Nephron progenitor cell (in vitro differentiated cells): ENCODE data around the gene BID.

ENCODE experiments used
- DNase-seq: peaks from one replicate; pipeline ENCODE4 v3.0.0; 2021
- H3K27ac Mint-ChIP-seq: 2 replicates; pipeline ENCODE4 v1.8.0; 2021; ENCODE audit warnings: mild to moderate bottlenecking, moderate library complexity, mixed read lengths
- H3K27me3 Mint-ChIP-seq: 2 replicates; pipeline ENCODE4 v1.8.0; 2021; ENCODE audit warnings: mild to moderate bottlenecking, low read depth, mixed read lengths; ENCODE audit not compliant: poor library complexity
- H3K36me3 Mint-ChIP-seq: 2 replicates; pipeline ENCODE4 v1.8.0; 2021; ENCODE audit warnings: low read depth, mixed read lengths
- H3K4me1 Mint-ChIP-seq: 2 replicates; pipeline ENCODE4 v1.8.0; 2021; ENCODE audit warnings: mixed read lengths
- H3K4me3 Mint-ChIP-seq: 2 replicates; pipeline ENCODE4 v1.8.0; 2021; ENCODE audit warnings: mild to moderate bottlenecking, moderate library complexity, mixed read lengths
- H3K9me3 Mint-ChIP-seq: 2 replicates; pipeline ENCODE4 v1.8.0; 2021; ENCODE audit warnings: mild to moderate bottlenecking, moderate library complexity, mixed read lengths
- CTCF ChIP-seq: fragments of 200-600 bp; sonication (generic); IDR thresholded peaks from 2 replicates; pipeline ENCODE4 v1.5.0; 2021; ENCODE audit warnings: antibody characterized with exemption

Gene BID

GRCh38 chr22:17732251-17732854, 41.9 kb downstream of the BID start:
- DNase-seq: no peak
- Mint-ChIP-seq H3K36me3 (peaks cover 46% of the 10 kb centered on the region), H3K9me3 (no peaks in the 10 kb centered on the region), H3K27me3 (no peaks in the 10 kb centered on the region), H3K4me1 (no peaks in the 10 kb centered on the region), H3K4me3 (no peak overlapping the region), H3K27ac (no peak overlapping the region)
- no peak for TF ChIP-seq CTCF

GRCh38 chr22:17729561-17729960, 44.7 kb downstream of the BID start:
- no peak for DNase-seq
- H3K4me3 Mint-ChIP-seq: no peak overlapping the region
- TF ChIP-seq CTCF: no peak
- H3K27ac Mint-ChIP-seq: no peak overlapping the region
- no peaks in the 10 kb centered on the region for H3K9me3 Mint-ChIP-seq
- H3K36me3 Mint-ChIP-seq: peaks cover 55% of the 10 kb centered on the region
- no peaks in the 10 kb centered on the region for H3K4me1 Mint-ChIP-seq
- H3K27me3 Mint-ChIP-seq: no peaks in the 10 kb centered on the region

GRCh38 chr22:17728786-17729185, 45.5 kb downstream of the BID start:
- Mint-ChIP-seq H3K9me3 (no peaks in the 10 kb centered on the region), H3K4me1 (no peaks in the 10 kb centered on the region), H3K36me3 (peaks cover 53% of the 10 kb centered on the region), H3K27ac (no peak overlapping the region), H3K4me3 (no peak overlapping the region), H3K27me3 (no peaks in the 10 kb centered on the region)
- DNase-seq: no peak
- TF ChIP-seq CTCF: no peak

GRCh38 chr22:17726928-17727897, 47.1 kb downstream of the BID start:
- Mint-ChIP-seq H3K4me3 (no peak overlapping the region), H3K36me3 (peaks cover 43% of the 10 kb centered on the region), H3K27ac (peak overlapping the region; percentile 67), H3K27me3 (no peaks in the 10 kb centered on the region), H3K9me3 (no peaks in the 10 kb centered on the region), H3K4me1 (no peaks in the 10 kb centered on the region)
- no peak for DNase-seq
- no peak for TF ChIP-seq CTCF

GRCh38 chr22:17726006-17726927, 48.0 kb downstream of the BID start:
- H3K36me3 Mint-ChIP-seq: peaks cover 41% of the 10 kb centered on the region
- H3K4me3 Mint-ChIP-seq: no peak overlapping the region

More at GRCh38 chr22:17726006-17726927, 48.0 kb downstream of the BID start:
- H3K27me3 Mint-ChIP-seq: no peaks in the 10 kb centered on the region
- no peak overlapping the region for H3K27ac Mint-ChIP-seq
- no peaks in the 10 kb centered on the region for H3K9me3 Mint-ChIP-seq
- H3K4me1 Mint-ChIP-seq: no peaks in the 10 kb centered on the region
- no peak for TF ChIP-seq CTCF
- DNase-seq: no peak
